Fibroblast of villous mesenchyme (primary cell): Measurements from ENCODE around the gene RALA. TPM values are rescaled to one million over a fixed set of nuclear protein-coding genes. Genes with fewer than 3 reads are reported as not detected.
"Not testable (repeated sequence)": the region's sequence is repeated elsewhere in the genome, so short reads cannot be mapped to it uniquely, and the experiment has no call there.

Experiments used
- DNase-seq: peaks from one replicate; pipeline ENCODE4 v3.0.0-alpha.2; 2010; ENCODE audit warnings: low read depth
- H3K4me3 ChIP-seq: 2 replicates; pipeline ENCODE4 v1.5.1; 2011; ENCODE audit warnings: low read depth, mild to moderate bottlenecking, low read length
- total RNA-seq: library from RNA; depleted of rRNA; stranded (reverse); fragments of >200 nt; gene quantifications from 2 replicates; pipeline ENCODE4 v1.2.3, GENCODE V29; 2012
- TF ChIP-seq, protein P1 (sequence below): IDR thresholded peaks from 2 replicates; pipeline ENCODE4 v1.5.1; 2012; ENCODE audit warnings: low read depth, mild to moderate bottlenecking, low read length; ENCODE audit not compliant: insufficient read depth

The RALA gene
- total RNA-seq, 1 donor: 20.3 TPM

DNA sequence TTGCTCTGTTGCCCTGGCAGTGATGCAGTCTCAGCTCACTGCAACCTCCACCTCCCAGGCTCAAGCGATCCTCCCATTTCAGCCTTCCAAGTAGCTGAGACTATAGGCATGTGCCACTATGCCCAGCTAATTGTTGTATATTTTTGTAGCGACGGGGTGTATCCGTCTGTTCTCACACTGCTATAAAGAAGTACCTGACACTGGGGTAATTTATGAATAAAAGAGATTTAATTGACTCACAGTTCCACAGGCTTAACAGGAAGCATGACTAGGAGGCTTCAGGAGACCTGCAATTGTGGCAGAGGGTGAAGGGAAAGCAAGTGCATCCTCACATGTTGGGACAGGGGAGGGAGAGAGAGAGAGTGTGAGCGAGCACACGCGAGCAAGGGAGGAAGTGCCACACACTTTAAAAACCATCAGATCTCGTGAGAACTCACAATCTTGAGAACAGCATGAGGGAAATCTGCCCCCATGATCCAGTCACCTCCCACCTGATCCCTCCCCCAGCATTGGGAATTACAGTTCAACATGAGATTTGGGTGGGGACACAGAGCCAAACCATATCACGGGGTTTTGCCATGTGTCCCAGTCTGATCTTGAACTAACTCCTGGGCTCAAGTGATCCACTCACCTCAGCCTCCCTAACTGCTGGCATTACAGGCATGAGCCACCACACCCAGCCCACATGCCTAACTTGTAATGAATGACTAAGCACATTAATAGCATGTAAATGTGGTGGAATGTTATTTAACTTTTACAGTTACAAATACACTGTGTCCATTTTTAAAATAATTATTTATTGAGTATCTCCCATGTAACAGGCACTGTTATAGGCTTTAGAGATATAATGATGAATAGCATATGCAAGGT lies 65.5 kb downstream of the RALA start:
- H3K4me3 ChIP-seq: no peak overlapping the region
- peak; percentile 36 for DNase-seq
- TF ChIP-seq, protein P1, sequence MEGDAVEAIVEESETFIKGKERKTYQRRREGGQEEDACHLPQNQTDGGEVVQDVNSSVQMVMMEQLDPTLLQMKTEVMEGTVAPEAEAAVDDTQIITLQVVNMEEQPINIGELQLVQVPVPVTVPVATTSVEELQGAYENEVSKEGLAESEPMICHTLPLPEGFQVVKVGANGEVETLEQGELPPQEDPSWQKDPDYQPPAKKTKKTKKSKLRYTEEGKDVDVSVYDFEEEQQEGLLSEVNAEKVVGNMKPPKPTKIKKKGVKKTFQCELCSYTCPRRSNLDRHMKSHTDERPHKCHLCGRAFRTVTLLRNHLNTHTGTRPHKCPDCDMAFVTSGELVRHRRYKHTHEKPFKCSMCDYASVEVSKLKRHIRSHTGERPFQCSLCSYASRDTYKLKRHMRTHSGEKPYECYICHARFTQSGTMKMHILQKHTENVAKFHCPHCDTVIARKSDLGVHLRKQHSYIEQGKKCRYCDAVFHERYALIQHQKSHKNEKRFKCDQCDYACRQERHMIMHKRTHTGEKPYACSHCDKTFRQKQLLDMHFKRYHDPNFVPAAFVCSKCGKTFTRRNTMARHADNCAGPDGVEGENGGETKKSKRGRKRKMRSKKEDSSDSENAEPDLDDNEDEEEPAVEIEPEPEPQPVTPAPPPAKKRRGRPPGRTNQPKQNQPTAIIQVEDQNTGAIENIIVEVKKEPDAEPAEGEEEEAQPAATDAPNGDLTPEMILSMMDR: no peak

DNA sequence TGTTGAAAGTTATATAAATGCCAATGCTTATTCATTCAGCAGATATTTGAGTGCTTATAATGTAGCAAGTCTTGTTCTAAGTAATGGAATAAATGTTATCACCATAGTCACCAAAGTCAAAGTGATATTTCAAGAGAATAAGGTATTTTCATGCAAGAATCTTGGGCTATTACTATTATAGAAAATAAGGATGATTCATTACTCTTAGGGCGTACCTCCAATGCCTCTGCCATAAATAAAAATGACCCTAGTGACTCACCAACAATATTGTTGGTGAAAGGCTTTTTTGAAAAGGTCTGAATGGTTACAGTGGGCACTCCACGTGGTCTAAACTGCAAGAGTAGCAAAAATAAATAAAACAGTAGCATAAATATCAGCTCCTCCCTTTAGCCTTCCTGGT lies 68.4 kb downstream of the RALA start:
- TF ChIP-seq, protein P1: no peak
- no peak overlapping the region for H3K4me3 ChIP-seq
- DNase-seq: no peak

DNA sequence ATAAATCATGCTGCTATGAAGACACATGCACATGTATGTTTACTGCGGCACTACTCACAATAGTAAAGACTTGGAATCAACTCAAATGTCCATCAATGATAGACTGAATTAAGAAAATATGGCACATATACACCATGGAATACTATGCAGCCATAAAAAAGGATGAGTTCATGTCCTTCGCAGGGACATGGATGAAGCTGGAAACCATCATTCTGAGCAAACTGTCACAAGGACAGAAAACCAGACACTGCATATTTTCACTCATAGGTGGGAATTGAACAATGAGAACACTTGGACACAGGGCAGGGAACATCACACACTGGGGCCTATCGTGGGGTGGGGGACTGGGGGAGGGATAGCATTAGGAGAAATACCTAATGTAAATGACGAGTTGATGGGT lies 69.7 kb downstream of the RALA start:
- DNase-seq, H3K4me3 ChIP-seq: not testable (repeated sequence)

DNA sequence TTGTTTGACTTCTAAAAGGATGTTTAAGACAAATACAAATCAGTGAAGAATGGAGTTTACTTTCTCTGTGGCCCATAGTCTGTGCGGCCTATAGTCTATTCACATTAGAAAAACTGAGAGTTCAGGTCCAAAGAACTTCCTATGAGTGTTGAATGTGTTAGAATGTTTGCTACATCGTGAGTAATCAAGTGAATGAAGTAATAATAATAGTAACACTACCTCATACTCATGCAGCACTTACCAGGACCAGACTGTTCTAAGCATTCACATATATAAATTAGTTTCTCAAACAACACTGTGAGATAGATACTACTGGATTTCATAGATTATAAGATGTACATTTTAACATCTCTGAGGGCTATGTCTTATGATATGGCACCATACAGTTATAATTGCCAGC lies 70.4 kb downstream of the RALA start:
- TF ChIP-seq, protein P1: no peak
- no peak overlapping the region for H3K4me3 ChIP-seq
- DNase-seq: no peak

DNA sequence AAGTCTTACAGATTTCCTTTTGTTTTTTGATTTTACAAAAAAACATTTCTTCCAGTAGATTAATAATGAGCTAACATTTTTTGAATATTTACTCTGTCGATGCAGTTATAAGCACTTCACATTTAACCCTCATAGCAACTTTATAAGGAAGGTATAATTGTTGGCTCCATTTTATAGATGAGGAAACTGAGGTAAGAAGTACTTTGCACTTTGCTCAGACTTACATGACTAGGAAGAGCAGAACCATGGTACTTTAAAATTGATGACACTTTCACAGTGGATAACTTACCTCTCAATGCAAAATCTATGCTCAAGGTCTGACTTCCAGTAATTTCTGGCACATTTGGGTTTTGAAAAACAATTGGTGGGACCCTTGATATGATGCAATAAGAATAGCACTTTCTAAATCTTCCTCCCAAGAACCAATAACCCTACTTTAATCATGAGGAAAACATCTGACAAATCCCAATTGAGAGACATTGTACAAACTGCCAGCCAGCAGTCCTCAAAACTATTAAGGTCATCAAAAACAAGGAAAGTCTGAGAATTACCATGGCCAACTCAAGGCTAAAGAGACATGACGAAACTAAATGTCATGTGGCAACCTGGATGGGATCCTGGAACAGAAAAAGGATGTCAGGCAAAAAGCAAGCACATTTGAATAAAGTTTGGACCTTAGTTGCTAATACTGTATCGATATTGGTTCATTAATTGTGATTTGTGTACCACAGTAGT lies 72.6 kb downstream of the RALA start:
- no peak overlapping the region for H3K4me3 ChIP-seq
- TF ChIP-seq, protein P1: no peak
- DNase-seq: no peak

DNA sequence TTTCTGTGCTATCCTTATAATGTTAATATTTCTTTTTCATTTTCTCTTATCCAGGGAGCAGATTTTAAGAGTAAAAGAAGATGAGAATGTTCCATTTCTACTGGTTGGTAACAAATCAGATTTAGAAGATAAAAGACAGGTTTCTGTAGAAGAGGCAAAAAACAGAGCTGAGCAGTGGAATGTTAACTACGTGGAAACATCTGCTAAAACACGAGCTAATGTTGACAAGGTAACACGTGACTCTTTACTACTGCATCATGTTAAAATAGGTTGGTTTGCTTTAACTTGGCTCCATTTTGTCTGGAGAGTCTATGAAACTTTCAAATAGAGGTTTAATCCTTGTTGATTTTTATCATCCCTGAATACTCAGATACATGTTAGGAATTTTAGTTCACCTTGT lies 73.3 kb downstream of the RALA start:
- TF ChIP-seq, protein P1: no peak
- H3K4me3 ChIP-seq: no peak overlapping the region
- peak; percentile 59 for DNase-seq

DNA sequence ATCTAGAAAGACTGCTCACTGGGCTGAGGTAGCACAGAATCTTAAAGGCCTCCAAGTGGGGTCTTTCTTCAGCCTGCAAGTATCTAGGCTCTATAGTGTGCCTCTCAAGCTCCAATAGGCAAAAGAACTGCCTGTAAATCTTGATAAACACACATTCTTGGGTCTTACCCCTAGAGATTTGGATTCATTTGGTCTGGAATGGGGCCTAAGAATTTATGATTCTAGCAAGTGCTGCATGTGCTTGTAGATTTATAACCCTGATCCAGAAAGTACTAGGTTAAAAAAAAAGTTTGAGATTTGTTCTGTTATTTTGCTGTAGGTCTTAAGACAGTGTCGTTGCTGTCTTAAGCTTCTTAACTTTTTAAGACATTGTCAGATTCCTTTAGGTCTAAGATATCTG lies 74.1 kb downstream of the RALA start:
- no peak for DNase-seq
- H3K4me3 ChIP-seq: no peak overlapping the region
- TF ChIP-seq, protein P1: no peak
